WTC11 (cell line): ENCODE data around the gene WNT9B. TPM values are rescaled to one million over a fixed set of nuclear protein-coding genes. Genes with fewer than 3 reads are reported as not detected.

Experiments used
- ATAC-seq: fragments of 200-7000 bp; cut with Tn5 transposase; 2 replicates; pipeline ENCODE4 v1.10.0; 2021; ENCODE audit warnings: mild to moderate bottlenecking, moderate library complexity
- CTCF ChIA-PET: fragments of 300-600 bp; sonication (Branson Sonifier 250); formaldehyde crosslinking; loops from one replicate; lab custom pipeline; 2021; ENCODE audit warnings: antibody characterized with exemption; lab: Charles Lee
- POLR2A ChIA-PET: fragments of 350-600 bp; sonication (Branson Sonifier 250); formaldehyde crosslinking; loops from one replicate; lab custom pipeline; 2021; ENCODE audit warnings: antibody characterized with exemption; lab: Charles Lee
- DNase-seq: peaks from one replicate; pipeline ENCODE4 v3.0.0; 2021; ENCODE audit warnings: low spot score
- H3K27ac Mint-ChIP-seq: 2 replicates; pipeline ENCODE4 v1.8.0; 2021; ENCODE audit warnings: mixed read lengths
- H3K27me3 Mint-ChIP-seq: 2 replicates; pipeline ENCODE4 v1.8.0; 2021; ENCODE audit warnings: low read depth, mild to moderate bottlenecking, moderate library complexity, mixed read lengths
- H3K36me3 Mint-ChIP-seq: 2 replicates; pipeline ENCODE4 v1.8.0; 2021; ENCODE audit warnings: mixed read lengths
- H3K4me1 Mint-ChIP-seq: 2 replicates; pipeline ENCODE4 v1.8.0; 2022; ENCODE audit warnings: mixed read lengths
- H3K4me3 Mint-ChIP-seq: 2 replicates; pipeline ENCODE4 v1.8.0; 2021; ENCODE audit warnings: mild to moderate bottlenecking, moderate library complexity, mixed read lengths
- H3K9me3 Mint-ChIP-seq: 2 replicates; pipeline ENCODE4 v1.8.0; 2021; ENCODE audit warnings: mixed read lengths
- ATF1 ChIP-seq: sonication (generic); formaldehyde crosslinking; IDR thresholded peaks from 2 replicates; pipeline ENCODE4 v1.8.1; 2023; ENCODE audit warnings: mild to moderate bottlenecking, moderate library complexity, missing genetic modification reagents
- E2F4 ChIP-seq: sonication (generic); formaldehyde crosslinking; IDR thresholded peaks from 2 replicates; pipeline ENCODE4 v1.8.1; 2022; ENCODE audit warnings: low read depth, mild to moderate bottlenecking, moderate library complexity, missing genetic modification reagents, borderline replicate concordance
- ETV6 ChIP-seq: sonication (generic); formaldehyde crosslinking; IDR thresholded peaks from 2 replicates; pipeline ENCODE4 v1.8.1; 2022; ENCODE audit warnings: mild to moderate bottlenecking, missing genetic modification reagents
- FOXP1 ChIP-seq: sonication (generic); formaldehyde crosslinking; IDR thresholded peaks from 2 replicates; pipeline ENCODE4 v1.8.0; 2022; ENCODE audit warnings: missing genetic modification reagents, mild to moderate bottlenecking, moderate library complexity, borderline replicate concordance
- FOXP4 ChIP-seq: sonication (generic); formaldehyde crosslinking; IDR thresholded peaks from 2 replicates; pipeline ENCODE4 v1.8.0; 2022; ENCODE audit warnings: mild to moderate bottlenecking, missing genetic modification reagents
- IRF2 ChIP-seq: sonication (generic); formaldehyde crosslinking; IDR thresholded peaks from 2 replicates; pipeline ENCODE4 v1.8.0; 2022; ENCODE audit warnings: low read depth, missing genetic modification reagents, borderline replicate concordance
- MXD4 ChIP-seq: fragments of 250-450 bp; sonication (Bioruptor Pico); IDR thresholded peaks from 2 replicates; pipeline ENCODE4 v1.8.0; 2021; ENCODE audit warnings: mild to moderate bottlenecking, moderate library complexity, borderline replicate concordance
- MYBL2 ChIP-seq: sonication (generic); formaldehyde crosslinking; IDR thresholded peaks from 2 replicates; pipeline ENCODE4 v1.8.1; 2023; ENCODE audit warnings: mild to moderate bottlenecking, moderate library complexity, missing genetic modification reagents
- NFYB ChIP-seq: sonication (generic); formaldehyde crosslinking; conservative IDR thresholded peaks from 2 replicates; pipeline ENCODE4 v1.8.0; 2022; ENCODE audit warnings: low read depth, missing genetic modification reagents
- SMAD3 ChIP-seq: sonication (generic); formaldehyde crosslinking; IDR thresholded peaks from 2 replicates; pipeline ENCODE4 v1.8.0; 2022; ENCODE audit warnings: missing genetic modification reagents, mild to moderate bottlenecking, borderline replicate concordance
- SP1 ChIP-seq: sonication (generic); formaldehyde crosslinking; conservative IDR thresholded peaks from 2 replicates; pipeline ENCODE4 v1.8.1; 2022; ENCODE audit warnings: missing genetic modification reagents
- USF1 ChIP-seq: sonication (generic); formaldehyde crosslinking; IDR thresholded peaks from 2 replicates; pipeline ENCODE4 v1.8.0; 2022; ENCODE audit warnings: mild to moderate bottlenecking, missing genetic modification reagents
- ZBTB21 ChIP-seq: sonication (generic); formaldehyde crosslinking; IDR thresholded peaks from 2 replicates; pipeline ENCODE4 v1.8.1; 2023; ENCODE audit warnings: mild to moderate bottlenecking, missing genetic modification reagents, borderline replicate concordance
- ZBTB43 ChIP-seq: sonication (generic); formaldehyde crosslinking; IDR thresholded peaks from 2 replicates; pipeline ENCODE4 v1.8.1; 2023; ENCODE audit warnings: mild to moderate bottlenecking, missing genetic modification reagents
- ZNF396 ChIP-seq: fragments of 250-450 bp; sonication (Bioruptor Pico); IDR thresholded peaks from 2 replicates; pipeline ENCODE4 v1.8.0; 2021; ENCODE audit warnings: mild to moderate bottlenecking, moderate library complexity, borderline replicate concordance
- ZNF423 ChIP-seq: fragments of 250-450 bp; sonication (Bioruptor Pico); IDR thresholded peaks from 2 replicates; pipeline ENCODE4 v2.1.2; 2022; ENCODE audit warnings: mild to moderate bottlenecking, moderate library complexity
- ZNF512 ChIP-seq: sonication (generic); formaldehyde crosslinking; IDR thresholded peaks from 2 replicates; pipeline ENCODE4 v1.8.1; 2022; ENCODE audit warnings: missing genetic modification reagents, borderline replicate concordance
- ZNF671 ChIP-seq: fragments of 250-450 bp; sonication (Bioruptor Pico); IDR thresholded peaks from 2 replicates; pipeline ENCODE4 v1.8.0; 2021; ENCODE audit warnings: mild to moderate bottlenecking
- total RNA-seq: library from RNA; stranded (reverse); gene quantifications from 3 replicates; pipeline ENCODE4 v1.2.3, GENCODE V29; 2021

WNT9B gene
- total RNA-seq, 1 experiment from 2014 or later, result 0.87 TPM

GRCh38 chr17:46817901-46818209 lies 33.5 kb upstream of the WNT9B start:
- ChIA-PET CTCF (no interaction called here), POLR2A (no interaction called here)
- H3K4me3 Mint-ChIP-seq, result peak overlapping the region; percentile 80
- no peak overlapping the region for H3K27ac Mint-ChIP-seq
- H3K36me3 Mint-ChIP-seq, result no peaks in the 10 kb centered on the region
- no peaks in the 10 kb centered on the region for H3K9me3 Mint-ChIP-seq
- no peak for DNase-seq
- ATAC-seq, result no peak
- TF ChIP-seq ZNF396 (no peak), FOXP4 (CRISPR knock-in tag) (no peak), ZNF671 (CRISPR knock-in tag) (no peak), ZBTB21 (no peak), MXD4 (CRISPR knock-in tag) (no peak), E2F4 (no peak), ZNF512 (CRISPR knock-in tag) (no peak), ATF1 (CRISPR knock-in tag) (no peak), SP1 (CRISPR knock-in tag) (no peak)
- peaks cover 62% of the 10 kb centered on the region for H3K27me3 Mint-ChIP-seq
- peaks cover 72% of the 10 kb centered on the region for H3K4me1 Mint-ChIP-seq

- DNase-seq, result peak; percentile 86
- no peak for TF ChIP-seq IRF2 (CRISPR knock-in tag)
- peak; percentile 72 for TF ChIP-seq NFYB (CRISPR knock-in tag)
- CTCF ChIA-PET, result no interaction called here
- POLR2A ChIA-PET, result no interaction called here
- Mint-ChIP-seq H3K9me3 (no peaks in the 10 kb centered on the region), H3K27ac (no peak within 1 kb of the TSS), H3K36me3 (no peaks in the 10 kb centered on the region), H3K27me3 (peaks cover 65% of the 10 kb centered on the region), H3K4me1 (peaks cover 66% of the 10 kb centered on the region), H3K4me3 (peak within 1 kb of the TSS; percentile 80)
- peak; percentile 35 for ATAC-seq
Observed at GRCh38 chr17:46818316-46818928, 33.0 kb upstream of the WNT9B start, which contains the start of gene WNT3. WNT3 (minus strand) TSS chr17:46818692; CDS start chr17:46818597, 95 bp downstream.

- POLR2A ChIA-PET, result interaction anchor here (0.5 kb wide), 1 partner anchor 47 kb away, joined by 3 read pairs; no protein-coding TSS in a partner anchor
Observed at GRCh38 chr17:46818929-46819859, 32.2 kb upstream of the WNT9B start.

More at GRCh38 chr17:46818929-46819859, 32.2 kb upstream of the WNT9B start:
- Mint-ChIP-seq H3K4me1 (peaks cover 59% of the 10 kb centered on the region), H3K27ac (no peak overlapping the region), H3K27me3 (peaks cover 71% of the 10 kb centered on the region), H3K9me3 (no peaks in the 10 kb centered on the region), H3K4me3 (peak overlapping the region; percentile 69), H3K36me3 (no peaks in the 10 kb centered on the region)
- peak; percentile 14 for ATAC-seq
- TF ChIP-seq ZNF423 (CRISPR knock-in tag) (no peak), ZBTB43 (peak; percentile 50; the same call in 1 of the 2 replicates), FOXP1 (CRISPR knock-in tag) (peak; percentile 45; the same call in 1 of the 2 replicates), FOXP4 (CRISPR knock-in tag) (0 out of 2 replicates have a peak, but pooled peaks have one; percentile 31), ETV6 (CRISPR knock-in tag) (peak; percentile 81; the same call in 1 of the 2 replicates), MYBL2 (CRISPR knock-in tag) (0 out of 2 replicates have a peak, but pooled peaks have one; percentile 59), USF1 (no peak), SMAD3 (CRISPR knock-in tag) (peak; percentile 49; the same call in 1 of the 2 replicates)
- DNase-seq, result peak; percentile 78
- CTCF ChIA-PET, result interaction anchor here (1.0 to 1.2 kb wide), 2 partner anchors 14 to 16 kb away, joined by 3 to 12 read pairs; no protein-coding TSS in a partner anchor
